HCT116 (cell line): ENCODE measurements around the gene RNF166. TPM values are rescaled to one million over a fixed set of nuclear protein-coding genes. Genes with fewer than 3 reads are reported as not detected.

Experiments used
- ATAC-seq: fragments of 200-7000 bp; cut with Tn5 transposase; 2 replicates; pipeline ENCODE4 v1.9.1; 2020; ENCODE audit warnings: mild to moderate bottlenecking, moderate library complexity
- BruUV-seq: library from RNA; stranded (reverse); fragments of 400-500 nt; replicated peaks from 2 replicates; lab custom pipeline; 2021; lab: Mats Ljungman, UMichigan
- CTCF ChIA-PET: fragments of 300-600 bp; sonication (Branson Sonifier 250); formaldehyde crosslinking; loops from one replicate; lab custom pipeline; 2021; ENCODE audit warnings: antibody characterized with exemption; lab: Charles Lee
- POLR2A ChIA-PET: fragments of 300-600, 350-600 bp; sonication (Branson Sonifier 250); formaldehyde crosslinking; loops from one replicate; lab custom pipeline; 2021; ENCODE audit warnings: antibody characterized with exemption; lab: Charles Lee
- RAD21 ChIA-PET, 2 experiments: fragments of 300-600 bp; sonication (Branson Sonifier 250); formaldehyde crosslinking; loops; one replicate each; lab custom pipeline; 2023; ENCODE audit warnings: low total read pairs in 2 of 2; ENCODE audit not compliant: uncharacterized antibody in 2 of 2, unreplicated experiment in 2 of 2, low non-redundant PET in 1 of 2; lab: Charles Lee
- DNase-seq: peaks from one replicate; pipeline ENCODE4 v3.0.0-alpha.2; 2010; ENCODE audit warnings: low read depth, low spot score
- H2AFZ ChIP-seq: fragments of 200-600 bp; shearing (Covaris generic), sonication (generic); 2 replicates; pipeline ENCODE4 v1.6.1; 2017; ENCODE audit warnings: low read depth, mixed run types, mixed read lengths, antibody characterized with exemption, low read length; ENCODE audit not compliant: poor library complexity, severe bottlenecking
- H3K27ac ChIP-seq: 2 replicates; pipeline ENCODE4 v1.5.1; 2012; ENCODE audit warnings: low read depth, low read length
- H3K27me3 ChIP-seq: fragments of 200-600 bp; sonication (generic); 2 replicates; pipeline ENCODE4 v1.6.1; 2016; ENCODE audit warnings: mixed run types, low read length, mixed read lengths; ENCODE audit not compliant: insufficient read depth
- H3K36me3 ChIP-seq, 2 experiments: fragments of 200-500 bp in 1 of 2; fragments of 200-600 bp in 1 of 2; sonication (Bioruptor generic) in 1 of 2; sonication (generic) in 1 of 2; 2 replicates each; pipeline versions ENCODE4 v1.5.1 to v1.6.1; 2014 to 2016; ENCODE audit warnings: low read length in 2 of 2, inconsistent platforms in 1 of 2, mixed read lengths in 1 of 2, mixed run types in 1 of 2; ENCODE audit not compliant: insufficient read depth in 2 of 2, control insufficient read depth in 1 of 2
- H3K4me1 ChIP-seq, 2 experiments: fragments of 200-600 bp in 1 of 2; sonication (generic) in 1 of 2; 2 replicates each; pipeline versions ENCODE4 v1.5.1 to v1.6.1; 2012 to 2017; ENCODE audit warnings: low read length in 2 of 2, inconsistent platforms in 1 of 2, mild to moderate bottlenecking in 1 of 2, mixed read lengths in 1 of 2, mixed run types in 1 of 2, moderate library complexity in 1 of 2; ENCODE audit not compliant: insufficient read depth in 2 of 2, control insufficient read depth in 1 of 2
- H3K4me2 ChIP-seq: fragments of 200-600 bp; sonication (generic); 2 replicates; pipeline ENCODE4 v1.6.1; 2017; ENCODE audit warnings: mixed run types, low read length, mixed read lengths
- H3K4me3 ChIP-seq, 2 experiments: fragments of 200-600 bp in 1 of 2; sonication (generic) in 1 of 2; replicated peaks in 1 of 2; 2 replicates each; pipeline ENCODE4 v1.5.1; 2011 to 2016; ENCODE audit warnings: low read length in 2 of 2, control low read depth in 1 of 2, low read depth in 1 of 2, mild to moderate bottlenecking in 1 of 2, mixed read lengths in 1 of 2, mixed run types in 1 of 2
- H3K79me2 ChIP-seq: fragments of 200-600 bp; sonication (generic); 2 replicates; pipeline ENCODE4 v1.6.1; 2017; ENCODE audit warnings: mild to moderate bottlenecking, mixed run types, low read length, moderate library complexity, mixed read lengths; ENCODE audit not compliant: insufficient read depth
- H3K9ac ChIP-seq: fragments of 200-600 bp; sonication (generic); 2 replicates; pipeline ENCODE4 v1.6.1; 2016; ENCODE audit warnings: low read length, mixed read lengths
- H3K9me2 ChIP-seq: fragments of 200-600 bp; sonication (generic), shearing (Covaris generic); 2 replicates; pipeline ENCODE4 v1.6.1; 2017; ENCODE audit warnings: mixed run types, mild to moderate bottlenecking, moderate library complexity; ENCODE audit not compliant: insufficient read depth
- H3K9me3 ChIP-seq, 2 experiments: fragments of 200-500 bp in 1 of 2; fragments of 200-600 bp in 1 of 2; sonication (Bioruptor generic) in 1 of 2; sonication (generic) in 1 of 2; 2 replicates each; pipeline ENCODE4 v1.6.1; 2014 to 2017; ENCODE audit warnings: low read length in 2 of 2, mixed read lengths in 2 of 2, inconsistent platforms in 1 of 2, low read depth in 1 of 2, mild to moderate bottlenecking in 1 of 2, mixed run types in 1 of 2, moderate library complexity in 1 of 2; ENCODE audit not compliant: control insufficient read depth in 1 of 2, insufficient read depth in 1 of 2
- H4K20me1 ChIP-seq: fragments of 200-600 bp; sonication (generic), shearing (Covaris generic); 2 replicates; pipeline ENCODE4 v1.6.1; 2017; ENCODE audit warnings: mixed run types, mild to moderate bottlenecking, moderate library complexity; ENCODE audit not compliant: insufficient read depth
- EGR1 ChIP-seq: IDR thresholded peaks from 2 replicates; pipeline ENCODE4 v1.6.1; 2012; ENCODE audit warnings: low read depth
- JUND ChIP-seq: IDR thresholded peaks from 2 replicates; pipeline ENCODE4 v1.6.1; 2012
- POLR2A ChIP-seq: IDR thresholded peaks from 2 replicates; pipeline ENCODE4 v1.7.0; 2011; ENCODE audit warnings: borderline replicate concordance; ENCODE audit not compliant: insufficient read depth, insufficient read length; ENCODE audit errors: extremely low read depth
- RAD21 ChIP-seq: IDR thresholded peaks from 2 replicates; pipeline ENCODE4 v1.6.1; 2012; ENCODE audit warnings: low read depth, mild to moderate bottlenecking
- SIN3A ChIP-seq: IDR thresholded peaks from 2 replicates; pipeline ENCODE4 v1.6.1; 2012; ENCODE audit warnings: low read depth
- TCF7L2 ChIP-seq: IDR thresholded peaks from 2 replicates; pipeline ENCODE4 v1.7.0; 2011; ENCODE audit warnings: borderline replicate concordance, inconsistent platforms; ENCODE audit not compliant: insufficient read depth, insufficient read length; ENCODE audit errors: extremely low read depth
- ZFX ChIP-seq: fragments of 450-650 bp; IDR thresholded peaks from 2 replicates; pipeline ENCODE4 v1.6.1; 2017
- ZNF274 ChIP-seq: fragments of 200-500 bp; sonication (Bioruptor generic); IDR thresholded peaks from 2 replicates; pipeline ENCODE4 v1.6.1; 2014; ENCODE audit warnings: mild to moderate bottlenecking, low read depth, low read length, inconsistent platforms
- intact Hi-C: fragments of 100-400 bp; cut with micrococcal nuclease; formaldehyde crosslinking; loops from 2 replicates; pipeline ENCODE4 v1.10.0; 2022
- total RNA-seq: library from RNA; stranded (reverse); gene quantifications from one replicate; pipeline ENCODE4 v1.2.1, GENCODE V29; 2021; ENCODE audit not compliant: unreplicated experiment
- TF ChIP-seq, protein P1 (sequence below): IDR thresholded peaks from 2 replicates; pipeline ENCODE4 v1.6.1; 2012
- TF ChIP-seq, protein P2 (sequence below): IDR thresholded peaks from 2 replicates; pipeline ENCODE4 v1.6.1; 2011; ENCODE audit warnings: mild to moderate bottlenecking, low read length, moderate library complexity; ENCODE audit not compliant: insufficient replicate concordance; ENCODE audit errors: extremely low read depth

RNF166 gene
- total RNA-seq, 1 experiment from 2014 or later, result 39.4 TPM

DNA sequence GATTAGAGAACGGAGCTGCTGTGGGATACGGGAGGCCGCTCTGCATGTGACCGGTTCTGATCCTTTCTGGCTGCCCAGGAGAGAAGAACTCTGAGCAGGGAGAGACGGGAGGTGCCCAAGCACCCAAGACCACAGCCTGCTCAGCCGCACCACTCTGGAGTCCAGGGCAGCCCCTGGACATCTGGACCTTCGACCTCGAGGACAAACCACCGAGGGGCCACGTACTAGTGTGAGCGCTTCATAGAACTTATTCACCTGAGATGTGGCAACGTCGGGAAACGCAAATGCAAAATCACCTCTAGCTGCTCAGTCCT lies 5.9 kb downstream of the RNF166 start:
- peaks cover 6% of the 10 kb centered on the region for H3K79me2 ChIP-seq
- H3K27ac ChIP-seq, result no peak overlapping the region
- BruUV-seq, result no TSS peak
- H3K4me2 ChIP-seq, result no peak overlapping the region
- H3K4me1 ChIP-seq, result peaks cover 5 to 6% of the 10 kb centered on the region in 2 experiments; a peak in 3 of 4 replicates
- H4K20me1 ChIP-seq, result no peaks in the 10 kb centered on the region
- H3K27me3 ChIP-seq, result no peaks in the 10 kb centered on the region
- no peak overlapping the region for H3K4me3 ChIP-seq
- intact Hi-C loops, result no loop called here
- RAD21 ChIA-PET, result interaction anchor here in 1 of 2 experiments (0.7 kb wide), 1 partner anchor 28 kb away, joined by 3 read pairs; no protein-coding TSS in a partner anchor
- CTCF ChIA-PET, result no interaction called here
- no peaks in the 10 kb centered on the region for H3K9me2 ChIP-seq
- H3K9ac ChIP-seq, result no peak overlapping the region
- ATAC-seq (no peak), DNase-seq (no peak)
- POLR2A ChIA-PET, result no interaction called here
- TF ChIP-seq, protein P1, sequence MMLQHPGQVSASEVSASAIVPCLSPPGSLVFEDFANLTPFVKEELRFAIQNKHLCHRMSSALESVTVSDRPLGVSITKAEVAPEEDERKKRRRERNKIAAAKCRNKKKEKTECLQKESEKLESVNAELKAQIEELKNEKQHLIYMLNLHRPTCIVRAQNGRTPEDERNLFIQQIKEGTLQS, result no peak
- TF ChIP-seq, protein P2, sequence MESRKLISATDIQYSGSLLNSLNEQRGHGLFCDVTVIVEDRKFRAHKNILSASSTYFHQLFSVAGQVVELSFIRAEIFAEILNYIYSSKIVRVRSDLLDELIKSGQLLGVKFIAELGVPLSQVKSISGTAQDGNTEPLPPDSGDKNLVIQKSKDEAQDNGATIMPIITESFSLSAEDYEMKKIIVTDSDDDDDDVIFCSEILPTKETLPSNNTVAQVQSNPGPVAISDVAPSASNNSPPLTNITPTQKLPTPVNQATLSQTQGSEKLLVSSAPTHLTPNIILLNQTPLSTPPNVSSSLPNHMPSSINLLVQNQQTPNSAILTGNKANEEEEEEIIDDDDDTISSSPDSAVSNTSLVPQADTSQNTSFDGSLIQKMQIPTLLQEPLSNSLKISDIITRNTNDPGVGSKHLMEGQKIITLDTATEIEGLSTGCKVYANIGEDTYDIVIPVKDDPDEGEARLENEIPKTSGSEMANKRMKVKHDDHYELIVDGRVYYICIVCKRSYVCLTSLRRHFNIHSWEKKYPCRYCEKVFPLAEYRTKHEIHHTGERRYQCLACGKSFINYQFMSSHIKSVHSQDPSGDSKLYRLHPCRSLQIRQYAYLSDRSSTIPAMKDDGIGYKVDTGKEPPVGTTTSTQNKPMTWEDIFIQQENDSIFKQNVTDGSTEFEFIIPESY, result no peak
- TF ChIP-seq POLR2A (no peak), ZFX (no peak), TCF7L2 (no peak), JUND (no peak), SIN3A (no peak), RAD21 (no peak), EGR1 (no peak), ZNF274 (no peak)
- H2AFZ ChIP-seq, result no peak overlapping the region
- peaks cover 2 to 3% of the 10 kb centered on the region in 2 experiments; a peak in 1 of 4 replicates for H3K36me3 ChIP-seq
- H3K9me3 ChIP-seq, result no peaks in the 10 kb centered on the region
